Jurkat, Clone E6-1 (cell line): ENCODE results near the gene PPY.
"Not testable (repeated sequence)": the region's sequence is repeated elsewhere in the genome, so short reads cannot be mapped to it uniquely, and the experiment has no call there.

ENCODE experiments used
- DNase-seq: peaks from one replicate; pipeline ENCODE4 v3.0.0-alpha.2; 2011; ENCODE audit warnings: low read depth, low spot score
- H3K4me3 ChIP-seq: 2 replicates; pipeline ENCODE4 v1.5.1; 2011; ENCODE audit warnings: mild to moderate bottlenecking, low read length, control low read depth, moderate library complexity

PPY gene

DNA sequence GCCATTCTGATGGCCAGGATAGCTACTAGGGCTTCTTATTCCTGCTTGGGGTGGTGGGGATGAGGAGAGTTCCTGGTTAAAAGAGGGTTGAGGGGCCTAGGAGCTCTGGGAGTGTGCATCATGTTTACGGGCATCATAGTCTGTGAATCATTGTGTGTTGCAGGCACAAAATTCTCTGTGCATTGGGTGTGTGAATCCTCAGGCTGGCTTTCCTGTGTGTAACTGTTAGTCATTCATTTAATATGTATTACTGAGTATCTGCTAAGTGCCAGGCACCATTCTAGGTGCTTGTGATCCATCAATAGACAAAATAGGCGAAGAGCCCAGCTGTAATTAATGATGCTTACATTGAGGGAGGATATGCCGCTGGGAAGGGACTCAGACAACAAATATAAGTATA, 5.8 kb downstream of the PPY start:
- DNase-seq, result no peak
- H3K4me3 ChIP-seq, result no peak overlapping the region

DNA sequence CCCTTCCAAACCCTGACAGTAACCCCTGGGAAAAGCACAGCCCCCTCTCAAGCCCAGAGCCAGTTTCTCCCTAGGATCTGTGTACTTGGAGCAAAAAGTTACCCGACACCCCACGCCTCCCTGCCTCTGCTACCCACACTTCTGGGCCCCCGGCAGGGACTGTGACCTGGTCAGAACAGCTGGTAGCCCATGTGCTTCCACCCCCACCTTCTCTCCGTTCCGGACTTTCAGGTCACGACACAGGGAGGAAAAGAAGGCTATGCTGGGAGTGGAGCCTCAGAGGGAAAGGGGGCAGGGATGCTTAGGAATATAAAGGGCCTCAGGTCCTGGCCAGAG, 6.4 kb downstream of the PPY start:
- no peak for DNase-seq
- no peak overlapping the region for H3K4me3 ChIP-seq

DNA sequence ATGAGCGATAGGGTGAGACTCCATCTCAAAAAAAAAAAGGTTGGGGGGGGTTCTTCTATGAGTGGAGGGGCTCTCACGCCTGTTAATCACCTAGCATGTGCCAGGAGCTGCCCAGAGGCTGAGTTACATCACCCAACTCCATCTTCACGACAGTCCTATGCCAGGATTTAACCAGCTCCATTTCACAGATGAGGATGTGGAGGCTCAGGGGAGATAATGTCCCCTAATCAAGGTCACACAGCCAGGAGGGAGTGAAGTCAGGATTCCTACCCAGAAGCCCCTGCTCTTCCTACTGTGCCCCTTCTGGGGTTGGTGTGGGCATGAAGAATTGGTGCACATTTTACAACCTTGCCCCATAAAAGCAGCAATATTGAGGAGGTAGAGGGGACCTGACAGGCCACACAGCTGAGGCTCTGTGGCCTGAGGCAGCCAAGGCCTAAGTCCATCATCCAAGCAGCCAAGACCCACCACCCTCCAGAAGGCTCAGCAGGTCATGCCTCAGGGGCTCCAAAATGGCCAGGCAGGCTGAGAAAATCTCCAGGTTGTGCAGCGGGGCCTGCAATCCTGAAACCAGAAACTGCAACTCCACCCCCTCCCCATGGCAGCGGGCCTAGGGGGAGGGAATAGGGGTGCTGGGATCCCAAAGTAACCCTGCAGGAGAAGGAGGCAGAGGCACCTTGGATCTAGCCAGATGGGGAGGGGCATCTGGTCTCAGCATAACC, 6.9 kb downstream of the PPY start:
- H3K4me3 ChIP-seq, result no peak overlapping the region

DNA sequence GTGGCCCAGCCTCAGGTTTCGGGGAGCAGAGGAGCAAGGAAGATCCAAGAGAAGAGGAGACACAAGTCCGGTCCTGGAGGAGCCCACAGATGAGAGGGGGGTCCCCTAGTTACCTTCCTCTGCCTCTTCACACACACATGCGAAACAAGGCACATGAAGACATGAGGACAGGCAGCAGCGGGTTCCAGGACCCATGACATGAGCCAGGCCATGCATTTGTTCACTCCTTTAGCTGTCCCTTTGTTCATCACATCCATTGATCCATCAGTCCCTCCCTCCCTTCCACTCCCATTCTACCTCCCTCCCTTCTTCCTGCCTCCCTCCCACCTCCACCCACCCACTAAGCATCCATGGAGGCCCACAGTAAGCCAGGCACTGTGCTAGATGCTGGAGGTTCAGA, 9.4 kb downstream of the PPY start:
- no peak overlapping the region for H3K4me3 ChIP-seq
- DNase-seq, result no peak

More for the DNA sequence above, 6.9 kb downstream of the PPY start:
- DNase-seq, result no peak

DNA sequence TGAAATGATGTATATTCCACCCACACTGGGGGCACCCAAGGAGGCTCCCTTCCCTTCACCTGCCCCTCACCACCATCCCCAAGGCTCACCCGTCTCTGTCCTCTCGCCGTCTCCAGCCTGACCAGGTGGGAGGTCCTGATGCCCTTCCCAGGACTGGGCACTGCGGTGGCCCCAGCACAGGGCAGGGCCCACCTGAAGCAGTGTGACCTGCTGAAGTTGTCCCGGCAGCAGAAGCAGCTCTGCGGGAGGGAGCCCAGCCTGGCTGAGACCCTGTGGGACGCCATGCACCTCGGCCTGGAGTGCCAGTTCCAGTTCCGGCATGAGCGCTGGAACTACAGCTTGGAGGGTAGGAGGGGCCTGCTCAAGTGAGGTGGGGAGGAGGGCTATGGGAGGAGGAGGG, 9.9 kb downstream of the PPY start:
- H3K4me3 ChIP-seq, result no peak overlapping the region
- no peak for DNase-seq

DNA sequence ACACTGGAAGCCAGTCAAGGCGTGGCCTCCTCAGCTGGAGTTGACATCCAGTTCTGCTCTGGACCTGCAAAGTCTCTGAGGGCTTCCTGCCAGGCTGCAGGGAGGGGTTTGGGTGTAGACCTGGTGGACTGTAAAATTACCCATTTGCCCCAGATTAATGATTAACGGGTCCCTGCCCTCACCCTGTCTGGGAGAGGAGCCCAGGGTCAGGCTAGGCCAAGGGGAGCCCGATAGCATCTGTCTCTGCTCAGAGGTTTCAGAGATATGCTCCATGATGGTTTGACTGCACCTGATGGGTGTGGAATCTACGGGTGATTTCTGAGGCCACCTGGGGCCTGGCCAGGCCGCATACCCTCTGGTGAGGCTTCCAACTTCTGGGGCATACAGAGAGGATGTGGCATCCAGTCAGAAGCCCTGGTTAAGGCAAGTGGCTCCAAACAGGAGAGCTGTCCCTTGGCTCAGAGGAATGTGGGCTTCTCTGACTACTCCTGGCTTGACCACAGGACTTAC, 11.2 kb downstream of the PPY start:
- no peak for DNase-seq
- H3K4me3 ChIP-seq, result no peak overlapping the region

DNA sequence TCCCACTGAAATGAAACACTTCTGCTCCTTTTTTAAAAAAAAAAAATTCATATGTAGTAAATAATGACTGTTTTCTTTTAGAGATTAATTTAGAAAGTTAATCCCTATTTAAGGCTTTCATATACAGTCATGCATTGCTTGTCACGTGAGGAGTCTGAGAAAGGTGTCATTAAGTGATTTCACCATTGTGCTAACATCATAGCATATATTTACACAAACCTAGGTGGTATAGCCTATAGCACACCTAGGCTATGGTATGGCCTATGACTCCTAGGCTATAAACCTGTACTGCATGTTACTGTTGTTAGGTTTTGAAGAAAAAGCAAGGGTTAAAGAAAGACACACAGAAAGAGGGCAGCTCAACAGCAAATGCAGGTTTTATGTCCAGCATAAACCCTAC, 13.7 kb downstream of the PPY start:
- DNase-seq, result no peak
- H3K4me3 ChIP-seq, result no peak overlapping the region

DNA sequence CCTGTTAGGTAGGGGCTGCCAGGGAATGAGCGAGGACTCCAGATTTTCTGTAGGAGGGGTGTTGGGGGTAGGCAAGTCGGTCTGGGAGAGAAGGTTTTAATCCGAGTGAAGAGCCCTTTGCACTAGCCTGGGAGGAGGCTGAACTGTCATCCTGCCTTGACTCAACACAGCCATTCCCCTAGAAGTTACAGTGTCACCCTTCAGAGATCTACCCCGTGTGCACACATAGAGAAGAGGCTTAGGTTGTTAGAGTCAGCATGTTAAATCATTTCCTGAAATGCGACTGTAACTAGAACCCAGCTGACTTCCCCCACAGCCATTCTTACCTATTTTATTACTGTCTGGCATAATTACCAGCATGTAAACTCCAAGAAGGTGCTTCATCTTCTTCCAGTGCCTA, 14.3 kb downstream of the PPY start:
- not testable (repeated sequence) for H3K4me3 ChIP-seq, DNase-seq

DNA sequence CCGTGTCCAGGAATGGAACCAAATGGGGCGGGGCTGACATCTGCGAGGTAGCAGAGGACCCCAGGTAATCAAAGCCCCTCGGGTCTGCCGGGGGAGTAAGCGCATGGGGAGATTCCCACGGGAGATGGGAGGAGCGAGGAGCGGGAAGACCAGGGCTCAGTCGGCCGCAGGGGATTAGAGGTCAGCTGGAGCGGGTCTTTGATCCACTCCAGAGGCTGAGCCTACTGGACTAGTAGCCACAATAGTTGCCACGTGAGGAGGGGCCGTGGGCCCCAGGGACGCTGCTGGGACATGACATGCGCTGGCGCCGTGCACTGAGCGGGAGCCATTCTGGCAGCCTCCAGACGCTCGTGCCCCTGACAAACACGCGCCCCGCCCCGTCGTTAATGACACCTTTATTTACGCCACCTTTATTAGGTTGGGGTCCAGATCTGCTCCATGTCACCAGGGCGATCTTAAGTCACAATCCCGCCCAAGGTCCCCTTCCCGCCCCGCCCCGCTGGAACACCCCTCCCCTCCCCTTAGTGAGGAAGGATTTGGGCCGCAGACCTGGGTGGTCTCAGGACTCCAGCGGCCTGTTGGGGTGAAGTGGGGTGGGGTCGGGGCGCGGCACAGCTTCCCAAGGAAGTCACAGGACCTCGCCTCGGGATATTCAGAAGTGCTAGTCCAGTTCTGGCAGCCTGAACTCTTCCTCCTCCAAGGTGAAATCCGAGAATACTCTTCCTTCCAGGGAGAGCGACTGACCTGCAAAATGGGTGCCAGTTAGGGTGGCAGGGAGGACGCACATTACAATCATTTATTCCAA, 15.0 kb downstream of the PPY start:
- DNase-seq, result no peak
- H3K4me3 ChIP-seq, result no peak overlapping the region

DNA sequence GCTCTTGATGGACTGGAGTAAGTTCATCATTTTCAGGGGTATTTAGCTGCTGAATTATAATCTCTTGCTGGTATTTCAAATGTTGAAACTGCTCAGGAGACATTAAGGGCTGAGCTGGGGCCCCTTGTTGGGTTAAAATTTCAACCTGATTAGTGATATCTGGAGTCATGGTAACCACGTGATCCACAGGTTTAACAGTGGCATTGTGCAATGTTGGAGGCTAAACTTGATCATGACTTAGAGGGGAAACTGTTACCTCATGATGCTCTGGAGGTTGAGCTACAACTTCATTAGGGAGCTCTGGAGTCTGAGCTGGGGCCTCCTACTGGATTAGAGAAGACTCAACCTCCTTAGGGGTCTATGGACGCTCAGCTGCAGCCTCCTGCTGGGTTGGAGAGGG, 17.7 kb downstream of the PPY start:
- DNase-seq, result no peak
- H3K4me3 ChIP-seq, result no peak overlapping the region

DNA sequence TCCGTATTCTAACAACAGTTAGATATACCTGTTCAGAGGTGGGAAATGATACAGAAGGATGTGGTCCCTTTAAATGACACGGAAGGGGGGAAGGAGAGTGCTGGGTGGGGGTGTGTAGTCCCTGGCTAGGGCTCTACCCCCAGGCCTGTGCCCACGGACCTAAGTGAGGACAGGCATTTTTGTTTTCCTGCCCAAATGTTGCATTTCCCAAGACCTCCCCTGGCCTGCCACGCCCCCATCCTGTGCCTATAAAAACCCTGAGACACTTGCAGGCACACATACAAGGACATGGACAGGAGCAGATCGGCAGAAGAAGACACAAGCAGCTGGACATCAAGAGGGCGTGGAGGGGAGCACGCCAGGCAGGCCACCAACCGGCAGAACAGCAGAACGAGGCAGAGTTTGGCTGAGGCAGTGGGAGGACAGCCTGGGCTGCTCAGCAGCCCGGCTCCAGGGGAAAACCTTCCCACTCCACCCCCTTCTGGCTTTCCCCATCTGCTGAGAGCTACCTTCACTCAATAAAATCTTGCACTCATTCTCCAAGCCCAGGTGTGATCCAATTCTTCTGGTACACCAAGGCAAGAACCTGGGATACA, 21.7 kb downstream of the PPY start:
- no peak for DNase-seq
- H3K4me3 ChIP-seq, result no peak overlapping the region

DNA sequence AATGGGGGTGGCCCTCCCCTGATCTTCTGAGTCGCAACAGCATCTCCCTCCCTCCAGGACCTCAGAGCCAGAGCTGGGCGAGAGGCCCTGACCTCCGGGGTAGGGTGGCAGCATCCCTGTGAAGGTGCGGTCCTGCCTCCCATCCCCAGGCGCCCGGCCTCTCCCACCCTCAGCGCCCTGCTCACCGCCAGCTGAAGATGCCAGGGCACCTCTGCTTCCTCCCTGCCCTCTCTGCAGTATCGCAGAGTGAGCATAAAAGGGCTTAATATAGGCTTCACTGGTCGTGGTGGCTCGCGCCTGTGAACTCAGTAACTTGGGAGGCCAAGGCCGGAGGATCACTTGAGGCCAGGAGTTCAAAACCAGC, 24.3 kb downstream of the PPY start:
- DNase-seq, result no peak
- H3K4me3 ChIP-seq, result no peak overlapping the region

DNA sequence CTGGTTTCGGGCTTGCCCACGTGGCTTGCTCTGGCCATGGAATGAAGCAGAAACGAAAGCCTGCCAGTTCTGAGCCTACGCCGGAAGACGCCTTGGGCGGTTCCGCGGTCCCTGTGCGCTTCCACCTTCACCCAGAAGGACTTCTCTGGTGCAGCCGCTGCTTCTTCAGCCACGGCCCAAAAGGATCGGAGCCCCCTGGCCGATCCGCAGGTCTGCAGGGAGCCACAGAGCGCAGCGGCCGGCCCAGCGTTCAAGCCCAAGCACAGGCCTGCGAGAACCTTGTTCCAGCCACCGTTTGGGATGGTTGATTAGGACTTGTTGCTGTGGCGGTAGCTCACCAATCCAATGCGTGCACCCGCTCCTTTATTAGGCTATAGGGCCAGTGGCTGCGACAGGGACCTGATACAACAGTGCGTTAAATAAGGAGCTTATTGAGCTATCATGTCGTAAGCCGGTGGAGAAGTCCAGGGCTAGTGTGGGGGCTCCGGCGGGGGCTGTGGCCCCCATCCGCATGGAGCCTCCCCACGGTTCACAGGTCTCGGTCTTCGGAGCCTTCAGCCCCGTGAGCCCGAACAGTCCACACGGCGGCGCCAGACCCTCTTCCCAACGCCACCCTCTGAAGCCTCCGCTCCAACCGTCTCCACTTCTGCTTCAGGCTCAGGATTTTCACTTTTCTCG, 24.8 kb downstream of the PPY start:
- no peak overlapping the region for H3K4me3 ChIP-seq
- no peak for DNase-seq

DNA sequence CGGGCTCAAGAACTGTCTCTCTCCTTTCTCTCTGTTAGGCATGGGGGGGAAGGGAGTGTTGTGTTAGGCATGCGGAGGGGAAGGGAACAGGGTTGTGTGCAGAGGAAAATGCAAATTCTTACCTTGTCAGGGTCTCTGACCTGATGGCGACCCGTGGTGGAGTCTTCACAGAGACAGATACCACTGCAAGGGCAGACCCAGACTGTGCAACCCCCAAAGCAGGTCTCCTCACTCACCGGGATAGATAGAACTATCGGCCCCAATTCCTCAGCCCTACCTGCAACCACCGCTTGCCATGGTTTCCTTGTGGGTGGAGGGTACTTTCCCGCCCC, 25.3 kb downstream of the PPY start:
- DNase-seq, result no peak
- no peak overlapping the region for H3K4me3 ChIP-seq

DNA sequence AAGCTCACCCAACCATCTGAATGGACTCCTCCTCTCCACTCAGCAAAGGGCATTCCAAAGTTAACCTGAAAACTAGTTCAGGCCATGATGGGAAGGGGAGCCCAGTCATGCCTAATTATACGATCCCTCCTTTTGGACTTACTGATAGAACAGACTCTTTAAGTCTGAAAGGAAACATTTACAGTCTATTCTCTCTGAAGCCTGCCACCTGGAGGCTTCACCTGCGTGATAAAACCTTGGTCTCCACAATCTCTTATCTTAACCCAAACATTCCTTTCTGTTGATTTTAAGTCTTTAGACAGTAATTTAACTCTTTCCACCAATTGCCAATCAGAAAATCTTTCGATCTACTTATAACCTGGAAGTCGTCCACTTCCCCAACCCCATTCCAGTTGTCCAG, 25.9 kb downstream of the PPY start:
- no peak overlapping the region for H3K4me3 ChIP-seq
- no peak for DNase-seq

DNA sequence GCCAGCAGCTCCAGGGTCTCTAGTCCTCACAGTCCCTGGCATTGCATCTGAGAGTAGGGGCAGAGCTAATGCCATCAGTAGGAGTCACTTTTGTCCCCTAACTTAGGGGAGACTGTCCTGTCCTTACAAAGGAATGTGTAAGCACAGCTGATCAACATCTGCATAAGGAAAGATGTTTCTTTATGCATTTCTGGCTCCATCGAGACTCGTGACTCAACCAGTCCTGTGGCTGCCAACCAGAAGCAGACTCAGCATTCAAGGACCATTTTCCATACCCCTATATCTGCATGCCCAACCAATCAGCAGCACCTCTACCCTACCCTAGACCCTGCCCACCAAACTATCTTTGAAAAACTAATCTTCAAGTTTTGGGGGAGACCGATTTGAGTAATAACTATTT, 26.7 kb downstream of the PPY start:
- DNase-seq, result no peak
- no peak overlapping the region for H3K4me3 ChIP-seq

DNA sequence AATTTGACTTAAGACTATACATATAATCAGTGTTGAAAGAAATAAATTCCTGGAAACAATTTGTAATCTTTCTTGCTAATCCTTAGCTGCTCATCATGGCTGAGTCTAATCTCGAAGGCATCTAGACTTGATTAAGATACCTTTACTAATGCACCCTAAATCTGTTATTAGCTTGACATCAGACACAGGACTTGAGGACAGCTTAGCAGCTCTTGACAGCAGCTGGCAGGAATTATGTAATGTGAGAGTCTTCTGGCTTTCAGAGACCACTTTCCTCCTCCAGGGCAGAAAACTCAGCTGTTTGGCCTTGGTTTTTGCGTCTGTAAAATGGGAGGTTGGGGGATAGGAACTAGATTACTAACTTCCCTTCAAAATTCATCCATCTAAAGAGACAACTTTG, 27.8 kb downstream of the PPY start:
- no peak for DNase-seq
- no peak overlapping the region for H3K4me3 ChIP-seq

DNA sequence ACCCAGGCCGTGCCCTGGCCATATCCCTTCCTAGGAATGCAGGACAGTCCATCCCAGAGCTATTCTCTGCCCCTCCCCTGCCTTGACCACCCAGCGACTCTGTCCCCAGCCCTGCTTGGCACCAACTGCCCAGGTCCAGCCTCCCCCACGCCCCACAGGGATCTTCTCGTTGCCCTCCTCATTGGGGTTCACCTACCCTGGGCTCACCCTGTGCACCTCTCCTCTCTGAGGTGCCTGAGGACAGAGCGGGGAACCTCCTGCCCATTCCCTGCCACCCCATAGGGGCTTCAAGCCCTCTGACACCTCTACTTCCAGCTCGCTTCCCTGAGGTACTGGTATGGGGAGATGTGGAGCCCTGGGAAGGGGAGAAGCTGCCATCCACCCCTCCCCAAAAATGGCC, 28.7 kb downstream of the PPY start:
- DNase-seq, result no peak
- H3K4me3 ChIP-seq, result no peak overlapping the region

DNA sequence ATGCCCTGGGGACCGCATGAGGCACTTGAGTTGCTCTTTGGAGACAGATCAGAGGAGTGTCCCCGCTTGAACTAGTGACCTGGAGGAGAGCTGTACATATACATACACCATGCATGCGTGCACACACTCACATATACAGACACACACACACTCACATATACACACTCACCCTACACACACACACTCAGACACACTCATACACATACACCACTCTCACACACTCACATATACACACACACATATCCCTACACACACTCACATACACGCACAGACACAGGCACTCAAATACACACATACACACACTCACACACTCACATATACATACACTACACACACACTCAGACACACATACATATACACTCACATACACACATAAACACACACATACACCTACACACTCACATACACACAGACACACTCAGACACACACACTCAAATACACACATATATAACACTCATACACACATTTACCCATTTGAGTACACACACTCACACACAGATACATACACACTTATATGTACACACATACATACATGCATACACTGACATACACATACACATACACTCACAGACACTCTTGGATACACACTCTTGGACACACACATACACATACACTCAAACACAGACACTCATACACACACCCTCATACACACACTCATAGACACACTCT, 29.5 kb downstream of the PPY start:
- H3K4me3 ChIP-seq, result no peak overlapping the region
- DNase-seq, result no peak

DNA sequence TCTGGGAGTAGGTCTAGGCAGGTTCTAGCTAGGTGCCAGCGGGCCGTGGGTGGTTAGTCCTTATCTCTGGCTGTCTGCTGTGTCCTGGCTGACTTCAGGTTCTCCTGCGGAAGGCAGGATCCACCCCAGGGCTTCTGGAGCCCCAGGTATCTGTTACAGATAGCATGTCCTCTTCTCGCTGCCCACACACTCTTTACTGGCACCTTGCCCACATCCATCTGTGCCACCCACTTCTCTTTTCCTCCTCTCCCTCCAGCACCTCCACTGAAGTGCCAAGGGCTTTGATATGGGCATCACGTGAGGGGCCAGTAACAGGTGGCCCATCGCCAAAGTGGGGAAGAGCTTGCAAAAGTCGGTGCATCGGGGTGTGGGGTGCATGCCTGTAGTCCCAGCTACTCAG, 30.4 kb downstream of the PPY start:
- DNase-seq, result no peak
- no peak overlapping the region for H3K4me3 ChIP-seq
